ENCODE data around the gene SQOR.

The SQOR gene

GRCh38 chr15:45690581-45691260 is 55.9 kb downstream of the SQOR start:
- no peak overlapping the region for H3K4me3 ChIP-seq (ENCODE audit: low read length)
- no peak for DNase-seq (ENCODE audit: low read depth, low spot score)

DNA sequence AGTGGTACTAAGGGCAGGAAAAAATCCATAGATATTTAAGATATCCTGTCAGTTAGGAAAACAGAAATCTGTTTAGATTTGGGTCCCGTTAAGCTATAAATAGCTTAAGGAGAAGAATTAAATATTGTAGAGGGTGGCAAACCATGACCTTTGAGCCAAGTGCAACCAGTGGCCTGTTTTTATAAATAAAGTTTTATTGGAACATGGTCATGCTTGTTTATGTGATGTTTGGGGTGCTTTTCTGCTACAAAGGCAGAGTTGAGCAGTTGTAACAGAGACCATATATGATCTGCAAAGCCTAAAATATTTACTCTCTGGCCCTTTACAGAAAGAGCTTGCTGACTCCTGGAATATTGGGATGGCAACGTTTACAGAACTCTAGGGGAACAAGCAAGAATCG is 66.3 kb downstream of the SQOR start:
- no peak for DNase-seq (ENCODE audit: low read depth, low spot score)

DNA sequence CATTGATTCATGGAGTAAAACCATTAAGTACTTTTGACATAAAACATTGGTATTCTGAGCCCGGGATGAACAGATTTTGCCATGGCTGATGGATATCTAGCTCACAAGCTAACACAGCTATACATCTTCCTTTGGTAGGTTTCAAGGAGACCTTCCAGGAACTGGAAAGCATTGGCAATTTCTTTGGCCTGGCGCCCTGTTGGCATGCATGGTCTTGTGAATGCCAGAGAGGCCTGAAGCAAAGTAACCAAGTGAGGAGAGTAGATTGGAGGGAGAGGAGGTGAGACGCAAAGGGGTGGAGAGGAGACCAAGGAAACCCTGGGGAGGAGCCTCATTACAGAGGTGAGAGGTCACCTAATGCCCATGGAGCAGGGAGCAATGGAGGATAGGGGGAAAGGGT is 67.2 kb downstream of the SQOR start:
- DNase-seq (ENCODE audit: low read depth, low spot score), result no peak
- H3K4me3 ChIP-seq (ENCODE audit: low read length), result no peak overlapping the region

More for the DNA sequence above, 66.3 kb downstream of the SQOR start:
- no peak overlapping the region for H3K4me3 ChIP-seq (ENCODE audit: low read length)

DNA sequence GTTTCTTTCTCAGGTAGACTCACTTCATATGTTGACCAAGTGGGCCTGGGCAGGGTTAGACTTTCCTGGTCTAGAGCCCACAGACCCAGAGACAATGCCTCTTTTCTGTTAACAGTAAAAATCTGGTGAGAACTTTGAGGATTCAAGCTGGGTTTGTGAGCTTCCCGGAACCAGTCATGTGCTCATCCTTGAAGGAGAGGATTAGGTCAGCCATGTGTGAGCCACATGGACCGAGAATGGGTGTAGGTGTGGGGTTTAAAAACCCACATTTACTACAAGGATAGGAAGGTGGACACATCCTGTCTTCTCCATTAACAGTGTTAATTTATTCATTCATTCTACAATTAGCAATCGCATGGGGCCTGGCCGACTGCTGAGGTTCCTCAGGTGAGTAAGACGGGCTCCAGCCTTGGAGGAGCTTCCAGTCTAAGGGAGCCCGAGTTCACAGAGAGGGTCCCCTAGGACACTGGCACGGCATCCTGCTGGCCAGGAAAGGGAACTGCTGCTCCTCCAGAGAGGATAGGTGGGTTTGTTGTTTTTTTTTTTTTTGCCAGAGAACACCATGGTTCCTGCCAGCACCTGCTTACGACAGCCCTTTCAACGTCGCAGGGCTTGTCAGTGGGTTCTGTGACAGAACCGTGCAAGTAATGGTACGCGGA is 69.0 kb downstream of the SQOR start:
- no peak overlapping the region for H3K4me3 ChIP-seq (ENCODE audit: low read length)

DNA sequence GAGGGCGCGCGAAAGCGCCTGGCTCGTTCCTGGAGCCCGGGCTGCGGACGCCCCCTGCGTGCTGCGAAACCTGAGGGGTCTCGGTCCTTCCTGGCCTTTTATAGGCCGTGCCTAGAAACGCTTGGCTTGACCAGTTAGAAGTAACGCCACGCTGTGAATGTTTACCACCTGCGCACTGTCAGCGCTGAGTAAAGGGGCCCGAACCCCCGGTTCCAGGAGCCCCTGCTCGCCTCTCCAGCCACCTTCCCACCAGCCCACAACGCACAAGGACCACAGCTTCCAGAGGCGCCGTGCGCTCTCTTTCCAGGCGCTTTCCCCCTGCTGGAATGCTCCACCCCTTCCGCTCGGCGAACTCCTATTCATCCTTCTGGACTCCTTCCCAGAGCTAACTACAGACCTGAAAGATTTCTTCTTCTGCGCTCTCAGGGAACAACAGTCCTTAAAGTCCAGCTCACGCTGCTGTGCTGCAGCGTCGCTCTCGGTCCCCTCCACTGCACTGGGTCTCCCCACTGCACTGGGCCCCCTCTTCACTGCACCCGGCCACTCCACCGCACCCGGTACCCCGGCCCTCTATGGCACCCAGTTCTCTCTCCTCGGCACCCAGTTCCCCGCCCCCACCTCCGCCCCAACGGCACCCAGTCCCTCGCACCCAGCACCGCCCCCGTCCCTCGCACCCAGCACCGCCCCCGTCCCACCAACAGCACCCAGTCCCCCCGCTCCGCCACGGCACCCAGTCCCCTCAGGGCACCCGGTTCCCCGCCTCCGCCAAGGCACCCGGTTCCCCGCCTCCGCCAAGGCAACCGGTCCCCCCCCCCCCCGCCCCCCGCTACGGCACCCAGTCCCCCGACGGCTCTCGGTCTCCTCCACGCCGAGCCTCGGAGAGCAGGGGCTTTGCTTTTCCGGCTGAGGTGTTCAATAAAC is 69.8 kb downstream of the SQOR start:
- H3K4me3 ChIP-seq (ENCODE audit: low read length), result peak overlapping the region; percentile 76
- no peak for DNase-seq (ENCODE audit: low read depth, low spot score)

More for the DNA sequence above, 69.0 kb downstream of the SQOR start:
- DNase-seq (ENCODE audit: low read depth, low spot score), result no peak

- peak overlapping the region; percentile 76 for H3K4me3 ChIP-seq (ENCODE audit: low read length)
- DNase-seq (ENCODE audit: low read depth, low spot score), result peak; percentile 86
Observed at GRCh38 chr15:45705510-45706473, 71.0 kb downstream of the SQOR start.

GRCh38 chr15:45710657-45711056 is 75.8 kb downstream of the SQOR start:
- no peak for DNase-seq (ENCODE audit: low read depth, low spot score)
- H3K4me3 ChIP-seq (ENCODE audit: low read length), result no peak overlapping the region

DNA sequence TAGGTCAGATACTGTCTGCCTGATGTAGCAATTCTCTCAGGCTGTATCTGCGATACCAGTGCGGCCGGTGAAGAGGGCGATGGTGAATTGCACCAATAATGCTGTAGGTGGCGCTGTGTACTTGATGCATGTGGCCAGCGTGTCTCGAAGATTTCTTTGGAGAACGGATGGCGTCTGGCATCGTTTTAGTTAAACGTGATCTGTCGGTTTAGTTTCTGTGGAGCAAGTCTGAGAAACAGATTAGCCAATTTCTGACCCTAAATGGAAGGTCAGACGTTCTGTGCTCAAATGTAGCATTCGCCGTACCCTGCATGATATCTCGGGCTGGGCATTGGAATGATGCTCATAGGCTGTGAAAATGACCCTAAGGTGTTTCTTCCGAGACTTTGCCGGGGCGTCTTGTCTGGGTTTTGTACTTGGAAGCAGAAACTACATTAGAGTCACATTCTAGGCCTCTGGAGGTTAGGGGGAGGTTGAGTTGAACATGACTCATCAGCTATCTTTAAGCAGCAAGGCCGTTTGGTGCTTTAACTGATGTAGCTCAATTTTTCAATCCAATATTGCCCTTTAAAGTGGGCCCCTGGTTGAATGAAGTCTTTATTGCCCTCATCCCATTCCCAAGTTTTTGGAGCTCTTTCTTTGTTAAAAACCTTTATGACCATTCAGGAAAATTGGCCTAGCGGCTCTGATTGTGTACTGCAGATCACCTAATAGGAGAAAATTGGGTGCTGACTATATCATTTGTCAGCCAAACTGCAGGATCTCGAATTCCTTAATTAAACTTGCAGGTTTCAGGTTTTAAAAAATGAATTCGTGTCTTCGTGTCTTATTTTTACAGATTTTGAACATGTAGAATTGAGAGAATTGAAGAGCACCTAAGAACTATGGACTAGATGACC is 80.0 kb downstream of the SQOR start:
- no peak overlapping the region for H3K4me3 ChIP-seq (ENCODE audit: low read length)
- peak; percentile 28 for DNase-seq (ENCODE audit: low read depth, low spot score)

GRCh38 chr15:45715528-45715927 is 80.7 kb downstream of the SQOR start:
- no peak overlapping the region for H3K4me3 ChIP-seq (ENCODE audit: low read length)
- no peak for DNase-seq (ENCODE audit: low read depth, low spot score)

DNA sequence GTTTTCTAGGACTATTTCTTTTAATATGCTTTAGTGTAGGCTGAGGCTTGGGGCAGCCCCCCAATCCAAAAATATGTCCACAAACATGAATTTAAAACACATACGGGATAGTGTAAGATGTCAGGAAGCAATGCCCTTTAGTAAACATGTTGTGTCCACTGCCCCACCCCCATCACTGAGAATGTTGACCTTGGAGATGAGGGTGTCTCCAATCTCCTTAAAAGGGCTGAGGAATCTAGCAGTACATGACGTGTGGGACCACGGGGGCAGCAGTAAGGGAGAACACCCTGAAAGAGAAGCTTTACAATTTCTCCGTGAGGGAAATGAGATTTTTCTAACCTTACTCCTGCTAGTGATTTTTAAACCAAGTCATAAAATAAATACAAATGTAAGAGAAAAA is 84.7 kb downstream of the SQOR start:
- no peak for DNase-seq (ENCODE audit: low read depth, low spot score)
- no peak overlapping the region for H3K4me3 ChIP-seq (ENCODE audit: low read length)

- no peak for DNase-seq (ENCODE audit: low read depth, low spot score)
- H3K4me3 ChIP-seq (ENCODE audit: low read length), result no peak overlapping the region
Observed at GRCh38 chr15:45720183-45720582, 85.4 kb downstream of the SQOR start.

- H3K4me3 ChIP-seq (ENCODE audit: low read length), result no peak overlapping the region
- no peak for DNase-seq (ENCODE audit: low read depth, low spot score)
Observed at GRCh38 chr15:45728641-45729040, 93.8 kb downstream of the SQOR start.

DNA sequence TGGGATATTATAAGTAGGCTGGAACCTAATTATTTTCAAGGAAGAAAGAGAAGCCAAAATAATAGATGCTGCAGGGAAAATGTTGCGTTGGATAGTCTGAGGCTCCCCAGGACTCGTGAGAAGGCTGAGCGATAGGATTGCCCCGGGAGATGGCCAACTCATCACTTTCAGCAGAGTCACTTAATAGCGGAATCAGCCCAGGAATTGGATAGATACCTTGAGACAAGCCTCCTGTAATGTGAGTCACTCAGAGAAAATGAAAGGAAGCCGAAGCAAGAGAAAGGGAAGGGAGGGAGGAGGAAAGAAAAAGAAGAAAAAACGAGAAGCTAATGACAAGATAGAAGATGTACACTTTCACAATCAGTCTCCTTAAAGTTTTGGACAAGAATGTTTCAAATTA is 94.3 kb downstream of the SQOR start:
- no peak for DNase-seq (ENCODE audit: low read depth, low spot score)
- no peak overlapping the region for H3K4me3 ChIP-seq (ENCODE audit: low read length)

DNA sequence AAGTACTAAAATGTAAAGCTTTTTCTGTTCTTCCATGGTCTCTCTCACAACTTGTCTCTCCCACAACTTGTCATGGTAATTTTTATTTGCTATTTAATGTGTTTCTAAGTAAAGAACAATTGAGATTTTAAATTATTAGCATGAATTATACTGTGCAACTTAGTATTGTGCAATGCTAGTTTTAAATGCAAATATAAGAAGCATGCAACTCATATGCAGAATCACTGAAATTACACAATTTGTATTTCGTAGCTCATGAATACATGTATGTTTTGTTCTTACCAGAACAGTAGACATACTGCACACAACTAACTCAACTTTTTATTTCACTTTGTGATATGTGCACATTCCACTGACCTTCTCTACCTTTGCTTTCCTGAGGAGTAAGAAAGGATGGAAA is 96.5 kb downstream of the SQOR start:
- H3K4me3 ChIP-seq (ENCODE audit: low read length), result no peak overlapping the region
- DNase-seq (ENCODE audit: low read depth, low spot score), result no peak

GRCh38 chr15:45732662-45733061 is 97.8 kb downstream of the SQOR start:
- DNase-seq (ENCODE audit: low read depth, low spot score), result no peak
- H3K4me3 ChIP-seq (ENCODE audit: low read length), result no peak overlapping the region

GRCh38 chr15:45734260-45734711 is 99.5 kb downstream of the SQOR start:
- no peak for DNase-seq (ENCODE audit: low read depth, low spot score)
- no peak overlapping the region for H3K4me3 ChIP-seq (ENCODE audit: low read length)
